GM12878 (cell line): ENCODE measurements around the gene ABCC4. TPM values are rescaled to one million over a fixed set of nuclear protein-coding genes. Genes with fewer than 3 reads are reported as not detected.

Experiments used
- ATAC-seq: fragments of 200-7000 bp; cut with Tn5 transposase; 3 replicates; pipeline ENCODE4 v1.9.1; 2020; ENCODE audit warnings: mild to moderate bottlenecking, moderate library complexity
- BruUV-seq: library from RNA; stranded (reverse); fragments of 400-500 nt; replicated peaks from 2 replicates; lab custom pipeline; 2021; lab: Mats Ljungman, UMichigan
- CTCF ChIA-PET: fragments of 300-600 bp; sonication (Branson Sonifier 250); formaldehyde crosslinking; extraction: SDS; loops from one replicate; lab custom pipeline; 2021; ENCODE audit warnings: inconsistent platforms; lab: Yijun Ruan, JAX
- POLR2A ChIA-PET: fragments of 350-600 bp; formaldehyde crosslinking; extraction: SDS; loops from one replicate; lab custom pipeline; 2021; ENCODE audit warnings: inconsistent platforms; lab: Charles Lee
- RAD21 ChIA-PET: fragments of 300-600 bp; sonication (Branson Sonifier 250); formaldehyde crosslinking; loops from one replicate; lab custom pipeline; 2023; ENCODE audit warnings: antibody characterized with exemption; ENCODE audit not compliant: unreplicated experiment; lab: Charles Lee
- SMC1A ChIA-PET: fragments of 300-600 bp; sonication (Branson Sonifier 250); formaldehyde crosslinking; loops from one replicate; lab custom pipeline; 2023; ENCODE audit not compliant: unreplicated experiment, uncharacterized antibody; lab: Charles Lee
- DNase-seq: peaks from one replicate; pipeline ENCODE4 v3.0.0-alpha.2; 2011; ENCODE audit warnings: low read depth, low spot score
- FAIRE-seq: peaks from 3 replicates; lab custom pipeline; 2011; peaks lifted over from hg19 to GRCh38; lab: Jason Lieb, UNC
- H2AFZ ChIP-seq: 2 replicates; pipeline ENCODE4 v1.6.0; 2011; ENCODE audit warnings: low read depth, low read length, control low read depth; ENCODE audit not compliant: control insufficient read depth
- H3K27ac ChIP-seq: 2 replicates; pipeline ENCODE4 v1.5.1; 2011; ENCODE audit warnings: control low read depth; ENCODE audit not compliant: control insufficient read depth, insufficient read depth
- H3K27me3 ChIP-seq, 2 experiments: replicated peaks in 1 of 2; 2 replicates each; pipeline versions ENCODE4 v1.6.0 to v1.6.1; 2011; ENCODE audit warnings: low read length in 1 of 2; ENCODE audit not compliant: control insufficient read depth in 2 of 2, insufficient read depth in 2 of 2
- H3K36me3 ChIP-seq, 2 experiments: 2 replicates each; pipeline ENCODE4 v1.5.1; 2011; ENCODE audit warnings: low read length in 1 of 2; ENCODE audit not compliant: control insufficient read depth in 2 of 2, insufficient read depth in 2 of 2
- H3K4me1 ChIP-seq: 2 replicates; pipeline ENCODE4 v1.6.1; 2011; ENCODE audit warnings: mild to moderate bottlenecking, low read length, moderate library complexity, mixed read lengths; ENCODE audit not compliant: control insufficient read depth, insufficient read depth
- H3K4me2 ChIP-seq: 2 replicates; pipeline ENCODE4 v1.6.0; 2011; ENCODE audit warnings: control low read depth; ENCODE audit not compliant: control insufficient read depth, insufficient read depth
- H3K4me3 ChIP-seq: fragments of 200-600 bp; sonication (generic); 2 replicates; pipeline ENCODE4 v1.5.1; 2016
- H3K79me2 ChIP-seq: 2 replicates; pipeline ENCODE4 v1.6.0; 2011; ENCODE audit warnings: low read length; ENCODE audit not compliant: control insufficient read depth, insufficient read depth
- H3K9ac ChIP-seq: 2 replicates; pipeline ENCODE4 v1.8.0; 2011; ENCODE audit warnings: low read length, control low read depth, mixed read lengths; ENCODE audit not compliant: control insufficient read depth, insufficient read depth
- H3K9me3 ChIP-seq: replicated peaks from 3 replicates; pipeline ENCODE4 v1.5.1; 2011; ENCODE audit warnings: mild to moderate bottlenecking, low read length; ENCODE audit not compliant: control insufficient read depth, insufficient read depth
- H4K20me1 ChIP-seq: 2 replicates; pipeline ENCODE4 v1.6.0; 2011; ENCODE audit not compliant: control insufficient read depth, insufficient read depth
- CREM ChIP-seq: IDR thresholded peaks from 2 replicates; pipeline ENCODE4 v1.6.1; 2014; ENCODE audit warnings: antibody characterized with exemption, low read depth
- CUX1 ChIP-seq: IDR thresholded peaks from 2 replicates; pipeline ENCODE4 v1.6.1; 2012; ENCODE audit warnings: improper control_type of control experiment, low read depth, low read length; ENCODE audit not compliant: insufficient replicate concordance
- FOXM1 ChIP-seq: IDR thresholded peaks from 2 replicates; pipeline ENCODE4 v1.6.1; 2012; ENCODE audit warnings: low read depth, mild to moderate bottlenecking, inconsistent platforms, low read length, moderate library complexity
- HDGF ChIP-seq: fragments of 450-650 bp; IDR thresholded peaks from 2 replicates; pipeline ENCODE4 v1.6.1; 2016; ENCODE audit warnings: antibody characterized with exemption
- POU2F2 ChIP-seq: IDR thresholded peaks from 3 replicates; pipeline ENCODE4 v1.6.1; 2011; ENCODE audit warnings: low read depth, mild to moderate bottlenecking, low read length, borderline replicate concordance
- RELB ChIP-seq: fragments of 450-650 bp; IDR thresholded peaks from 2 replicates; pipeline ENCODE4 v1.6.1; 2017; ENCODE audit warnings: low read depth, mild to moderate bottlenecking, moderate library complexity
- SMAD1 ChIP-seq: fragments of 450-650 bp; IDR thresholded peaks from 2 replicates; pipeline ENCODE4 v1.6.1; 2018; ENCODE audit warnings: mild to moderate bottlenecking, low read depth; ENCODE audit not compliant: partially characterized antibody
- SP1 ChIP-seq: IDR thresholded peaks from one replicate; pipeline ENCODE4 v1.6.1; 2011; ENCODE audit warnings: low read depth, low read length
- TCF7 ChIP-seq: IDR thresholded peaks from 2 replicates; pipeline ENCODE4 v1.6.1; 2014; ENCODE audit warnings: antibody characterized with exemption, borderline replicate concordance
- ZNF592 ChIP-seq: fragments of 450-650 bp; IDR thresholded peaks from 2 replicates; pipeline ENCODE4 v1.6.1; 2017; ENCODE audit warnings: mild to moderate bottlenecking, moderate library complexity
- ZSCAN29 ChIP-seq: fragments of 450-650 bp; IDR thresholded peaks from 2 replicates; pipeline ENCODE4 v1.6.1; 2017; ENCODE audit warnings: mild to moderate bottlenecking, moderate library complexity
- WGBS: methylation state at CpG from one replicate; pipeline ENCODE4 v1.1.6; 2016; ENCODE audit warnings: low lambda C conversion rate; ENCODE audit not compliant: insufficient replicate concordance, insufficient coverage; ENCODE audit errors: missing lambda C conversion rate; 5-methylcytosine and 5-hydroxymethylcytosine counted together
- in situ Hi-C: fragments of 300-500 bp; cut with MboI; formaldehyde crosslinking; loops from 9 replicates; pipeline ENCODE4 v1.14.3; 2018; ENCODE audit warnings: mixed read lengths
- intact Hi-C: fragments of 100-400 bp; cut with micrococcal nuclease; formaldehyde crosslinking; loops from one replicate; pipeline ENCODE4 v1.14.2; 2022; ENCODE audit not compliant: unreplicated experiment
- polyA plus RNA-seq, 11 experiments: library from polyadenylated mRNA; depleted of rRNA in 4 of 11; unstranded in 6 of 11; stranded (reverse) in 5 of 11; fragments of >200 nt; fragmentation: Nextera tagmentation in 4 of 11; fragmentation: Illumina TruSeq in 1 of 11; extraction: Ambion mirVana in 4 of 11; extraction: Trizol in 1 of 11; gene quantifications; 1 replicate in 1 of 11; 2 replicates in 10 of 11; pipeline versions ENCODE4 v1.2.1 to v1.2.3, GENCODE V29; 2011 to 2016; ENCODE audit warnings: inconsistent platforms in 2 of 11, missing spikeins in 2 of 11, low read depth in 1 of 11
- total RNA-seq, 4 experiments: library from RNA; depleted of rRNA in 3 of 4; stranded (reverse); fragments of >200 nt in 3 of 4; fragmentation: Illumina TruSeq in 1 of 4; extraction: Trizol in 1 of 4; gene quantifications; 2 replicates each; pipeline versions ENCODE4 v1.2.1 to v1.2.3, GENCODE V29; 2013 to 2021

The ABCC4 gene
- total and polyA plus RNA-seq, 10 of the 15 experiments (the other 5 are each of a cell fraction or from before 2014, with no cell fraction given), result 7.2 to 44.4 (median 24.1) TPM

- no peak for DNase-seq
- ChIA-PET SMC1A (no interaction called here), CTCF (interaction anchor here (5.4 to 8.9 kb wide), 2 partner anchors 194 to 219 kb away, joined by 55 to 340 read pairs; no protein-coding TSS in a partner anchor), POLR2A (no interaction called here), RAD21 (interaction anchor here (6.0 kb wide), 1 partner anchor 218 kb away, joined by 40 read pairs; no protein-coding TSS in a partner anchor)
- intact Hi-C loops, result loop anchor here (10.0 kb wide), 1 partner anchor 511 kb away; no protein-coding TSS in a partner anchor
- Histone ChIP-seq H3K4me1 (peaks cover 27% of the 10 kb centered on the region), H2AFZ (no peak overlapping the region), H3K27ac (no peak overlapping the region), H3K4me3 (no peak overlapping the region), H3K27me3 (no peaks in the 10 kb centered on the region), H3K79me2 (peaks cover 1% of the 10 kb centered on the region; the same call in 1 of the 2 replicates), H3K36me3 (peaks cover 2 to 6% of the 10 kb centered on the region in 2 experiments), H4K20me1 (no peaks in the 10 kb centered on the region), H3K9me3 (no peaks in the 10 kb centered on the region), H3K4me2 (no peak overlapping the region), H3K9ac (no peak overlapping the region)
- no peak for FAIRE-seq
- no TSS peak for BruUV-seq
- 99% methylated on average over 5 of the region's 5 CpGs for WGBS
- in situ Hi-C loops, result no loop called here
- ATAC-seq, result no peak
- TF ChIP-seq ZNF592 (no peak), TCF7 (no peak), CREM (no peak), SMAD1 (no peak), HDGF (no peak), RELB (no peak), CUX1 (no peak), SP1 (no peak), POU2F2 (no peak), ZSCAN29 (no peak), FOXM1 (no peak)
These were observed 115.4 kb downstream of the ABCC4 start for GRCh38 chr13:95185851-95186250.
